Measurements from ENCODE around the gene GLIPR1L2. TPM values are rescaled to one million over a fixed set of nuclear protein-coding genes. Genes with fewer than 3 reads are reported as not detected.

GLIPR1L2 gene
- total RNA-seq, 3 donors from 2014 or later (not counting 1 experiment from before 2014, with no cell fraction given) = 0.75 to 1.7 (median 1.6) TPM

DNA sequence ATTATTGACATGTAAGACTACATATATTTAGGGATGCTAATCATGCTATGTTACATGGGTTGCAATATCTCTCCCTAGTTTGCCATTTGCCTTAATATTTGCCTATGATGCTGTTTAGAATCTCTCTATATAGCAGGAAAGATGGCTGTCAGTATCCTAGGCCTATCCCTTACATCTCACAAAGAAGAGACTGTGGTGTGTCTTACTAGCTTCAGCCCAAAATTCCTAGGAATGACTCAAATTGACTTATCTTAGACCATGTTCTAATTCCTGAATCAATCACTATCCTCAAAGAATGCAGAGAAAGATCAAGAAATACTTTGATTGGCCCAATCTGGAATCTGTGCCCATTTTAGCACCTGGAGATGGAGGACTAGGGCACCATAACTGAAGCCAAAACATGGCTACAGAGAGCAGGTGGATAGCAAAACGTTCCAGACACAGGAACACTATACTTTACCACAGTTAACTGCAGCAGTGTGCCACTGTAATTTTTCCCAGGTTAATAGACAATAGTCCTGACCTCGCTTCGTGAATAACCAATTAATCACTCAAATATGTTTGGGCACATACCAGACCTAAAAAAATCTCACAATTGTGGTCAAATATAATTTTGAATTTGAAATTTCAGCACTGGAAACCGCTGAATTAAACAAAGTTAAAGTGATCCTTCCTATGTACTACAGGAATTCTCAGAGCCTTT is 57.0 kb downstream of the GLIPR1L2 start:
- ATAC-seq (no peak), DNase-seq (no peak)
- no peaks in the 10 kb centered on the region for H3K36me3 Mint-ChIP-seq
- no peak overlapping the region for H3K27ac Mint-ChIP-seq
- no peaks in the 10 kb centered on the region for H3K4me1 Mint-ChIP-seq
- H3K9me3 Mint-ChIP-seq = no peaks in the 10 kb centered on the region
- H3K4me3 Mint-ChIP-seq = no peak overlapping the region
- 77% methylated on average over 3 of the region's 4 CpGs for WGBS (ENCODE audit: insufficient coverage)
- Histone ChIP-seq H3K27ac (ENCODE audit: low read length) (no peak overlapping the region), H3K9me3 (ENCODE audit: control insufficient read depth, insufficient read depth, low read length) (no peaks in the 10 kb centered on the region), H3K4me1 (ENCODE audit: control insufficient read depth, insufficient read depth, low read length) (no peaks in the 10 kb centered on the region), H3K4me3 (ENCODE audit: low read length) (no peak overlapping the region), H3K36me3 (ENCODE audit: control insufficient read depth, insufficient read depth, low read length) (no peaks in the 10 kb centered on the region), H3K27me3 (ENCODE audit: control insufficient read depth, insufficient read depth, low read length) (no peaks in the 10 kb centered on the region)
- intact Hi-C loops (cut with micrococcal nuclease) = no loop called here
- TF ChIP-seq, protein P1, sequence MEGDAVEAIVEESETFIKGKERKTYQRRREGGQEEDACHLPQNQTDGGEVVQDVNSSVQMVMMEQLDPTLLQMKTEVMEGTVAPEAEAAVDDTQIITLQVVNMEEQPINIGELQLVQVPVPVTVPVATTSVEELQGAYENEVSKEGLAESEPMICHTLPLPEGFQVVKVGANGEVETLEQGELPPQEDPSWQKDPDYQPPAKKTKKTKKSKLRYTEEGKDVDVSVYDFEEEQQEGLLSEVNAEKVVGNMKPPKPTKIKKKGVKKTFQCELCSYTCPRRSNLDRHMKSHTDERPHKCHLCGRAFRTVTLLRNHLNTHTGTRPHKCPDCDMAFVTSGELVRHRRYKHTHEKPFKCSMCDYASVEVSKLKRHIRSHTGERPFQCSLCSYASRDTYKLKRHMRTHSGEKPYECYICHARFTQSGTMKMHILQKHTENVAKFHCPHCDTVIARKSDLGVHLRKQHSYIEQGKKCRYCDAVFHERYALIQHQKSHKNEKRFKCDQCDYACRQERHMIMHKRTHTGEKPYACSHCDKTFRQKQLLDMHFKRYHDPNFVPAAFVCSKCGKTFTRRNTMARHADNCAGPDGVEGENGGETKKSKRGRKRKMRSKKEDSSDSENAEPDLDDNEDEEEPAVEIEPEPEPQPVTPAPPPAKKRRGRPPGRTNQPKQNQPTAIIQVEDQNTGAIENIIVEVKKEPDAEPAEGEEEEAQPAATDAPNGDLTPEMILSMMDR (IDR thresholded peaks at IDR 0.05) = no peak
- H3K27me3 Mint-ChIP-seq (ENCODE audit: low read depth in 2 of 2) = peaks cover 0 to 5% of the 10 kb centered on the region in 2 donors

DNA sequence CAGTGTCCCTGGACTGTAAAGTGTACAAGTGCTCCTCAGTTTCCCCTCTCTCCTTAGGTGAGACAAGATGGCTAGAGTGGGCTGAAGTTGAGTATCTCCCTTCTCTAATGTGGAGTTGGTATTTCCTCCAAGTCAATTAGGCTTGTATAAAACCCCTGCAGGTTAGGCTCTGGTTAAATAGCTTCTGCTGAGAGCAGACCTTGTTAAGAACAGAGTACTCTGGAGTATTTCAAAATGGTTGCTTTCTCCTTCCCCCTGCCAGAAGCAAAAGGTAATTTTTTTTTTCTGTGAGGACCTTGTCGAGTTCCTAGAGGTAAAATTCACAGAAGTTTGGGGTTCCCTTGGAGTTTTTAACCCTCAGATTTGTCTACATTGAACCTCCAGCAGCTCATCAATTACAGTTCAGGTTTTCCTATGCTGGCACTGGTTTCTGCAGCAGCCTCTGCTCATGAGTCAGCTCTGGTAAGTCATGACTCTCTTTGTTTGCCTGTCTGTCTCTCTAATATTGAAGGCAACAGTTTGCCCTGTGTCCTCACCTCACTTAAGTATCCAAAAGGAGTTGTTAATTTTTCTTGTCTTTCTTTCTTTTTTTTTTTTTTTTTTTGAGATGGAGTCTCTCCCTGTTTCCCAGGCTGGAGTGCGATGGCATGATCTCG is 61.9 kb downstream of the GLIPR1L2 start:
- Histone ChIP-seq H3K36me3 (ENCODE audit: control insufficient read depth, insufficient read depth, low read length) (no peaks in the 10 kb centered on the region), H3K9me3 (ENCODE audit: control insufficient read depth, insufficient read depth, low read length) (peaks cover 3% of the 10 kb centered on the region), H3K27ac (ENCODE audit: low read length) (no peak overlapping the region), H3K4me1 (ENCODE audit: control insufficient read depth, insufficient read depth, low read length) (peaks cover 4% of the 10 kb centered on the region), H3K4me3 (ENCODE audit: low read length) (no peak overlapping the region), H3K27me3 (ENCODE audit: control insufficient read depth, insufficient read depth, low read length) (no peaks in the 10 kb centered on the region)
- Mint-ChIP-seq H3K27ac (no peak overlapping the region), H3K4me3 (no peak overlapping the region), H3K27me3 (ENCODE audit: low read depth in 2 of 2) (no peaks in the 10 kb centered on the region), H3K36me3 (no peaks in the 10 kb centered on the region), H3K4me1 (peaks cover 25 to 26% of the 10 kb centered on the region in 2 donors), H3K9me3 (peaks cover 0 to 2% of the 10 kb centered on the region in 2 donors)
- ATAC-seq (no peak), DNase-seq (no peak)
- 94% methylated on average over 3 of the region's 3 CpGs for WGBS (ENCODE audit: insufficient coverage)
- TF ChIP-seq, protein P1 (IDR thresholded peaks at IDR 0.05) = no peak
- intact Hi-C loops (cut with micrococcal nuclease) = no loop called here

DNA sequence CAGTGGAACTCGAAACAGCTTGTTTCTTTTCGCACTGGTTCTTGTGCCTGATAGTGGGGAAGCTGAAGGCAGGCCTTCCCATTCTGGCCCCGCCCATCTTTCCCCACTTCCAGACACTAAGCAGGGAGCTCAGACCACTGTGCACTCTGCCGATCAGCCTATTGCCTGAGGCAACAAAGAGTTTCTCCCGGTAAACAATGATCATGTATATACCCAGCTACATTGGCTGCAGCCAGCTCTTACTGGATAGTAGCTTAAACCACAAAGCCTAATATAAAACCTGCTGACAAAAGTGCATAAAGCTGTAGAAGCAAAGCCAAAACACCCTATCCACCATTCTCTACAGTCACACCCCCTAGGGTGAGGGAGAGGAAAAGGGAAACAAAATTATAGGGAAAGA is 65.0 kb downstream of the GLIPR1L2 start:
- DNase-seq = no peak
- H3K27me3 Mint-ChIP-seq (ENCODE audit: low read depth in 2 of 2) = no peaks in the 10 kb centered on the region
- ATAC-seq = no peak
- peaks cover 53 to 54% of the 10 kb centered on the region in 2 donors for H3K4me1 Mint-ChIP-seq
- intact Hi-C loops (cut with micrococcal nuclease) = no loop called here
- no peaks in the 10 kb centered on the region for H3K36me3 ChIP-seq (ENCODE audit: control insufficient read depth, insufficient read depth, low read length)
- no peak overlapping the region for H3K27ac ChIP-seq (ENCODE audit: low read length)
- H3K27me3 ChIP-seq (ENCODE audit: control insufficient read depth, insufficient read depth, low read length) = no peaks in the 10 kb centered on the region
- peak overlapping the region; percentile 53 to 86 for H3K27ac Mint-ChIP-seq
- H3K36me3 Mint-ChIP-seq = no peaks in the 10 kb centered on the region
- H3K4me3 ChIP-seq (ENCODE audit: low read length) = no peak overlapping the region
- 82% methylated on average over 5 of the region's 5 CpGs for WGBS (ENCODE audit: insufficient coverage)
- H3K9me3 ChIP-seq (ENCODE audit: control insufficient read depth, insufficient read depth, low read length) = peaks cover 5% of the 10 kb centered on the region
- peaks cover 13% of the 10 kb centered on the region for H3K4me1 ChIP-seq (ENCODE audit: control insufficient read depth, insufficient read depth, low read length)
- peaks cover 0 to 2% of the 10 kb centered on the region in 2 donors for H3K9me3 Mint-ChIP-seq
- TF ChIP-seq, protein P1 (IDR thresholded peaks at IDR 0.05) = no peak
- H3K4me3 Mint-ChIP-seq = peak overlapping the region; percentile 77

Data from natural killer cell (primary cell).